Transverse colon (tissue), 4 donors: ENCODE data around the gene XPO6. TPM values are rescaled to one million over a fixed set of nuclear protein-coding genes. Genes with fewer than 3 reads are reported as not detected.
A peak's percentile ranks its signal among the peaks of the same experiment; 100 is the strongest.

Experiments
- DNase-seq: peaks from one replicate; pipeline ENCODE4 v3.0.0-alpha.2; 2019
- H3K27ac ChIP-seq, 4 donors: fragments of 200-600 bp; sonication (generic); 2 replicates each; pipeline ENCODE4 v1.5.1; 2016 to 2018; ENCODE audit warnings: inconsistent platforms in 4 of 4
- H3K27me3 ChIP-seq: fragments of 200-600 bp; sonication (generic); 2 replicates; pipeline ENCODE4 v1.5.1; 2017; ENCODE audit warnings: inconsistent platforms
- H3K36me3 ChIP-seq, 4 donors: fragments of 200-600 bp; sonication (generic); 2 replicates each; pipeline ENCODE4 v1.5.1; 2017 to 2019; ENCODE audit warnings: inconsistent platforms in 4 of 4
- H3K4me1 ChIP-seq, 4 donors: fragments of 200-600 bp; sonication (generic); 2 replicates each; pipeline ENCODE4 v1.5.1; 2017 to 2020; ENCODE audit warnings: inconsistent platforms in 4 of 4
- H3K4me3 ChIP-seq, 4 donors: fragments of 200-600 bp; sonication (generic); 1 replicate in 1 of 4; 2 replicates in 3 of 4; pipeline versions ENCODE4 v1.5.1 to v1.6.1; 2017 to 2019; ENCODE audit warnings: inconsistent platforms in 4 of 4
- H3K9me3 ChIP-seq, 2 donors: fragments of 200-600 bp; sonication (generic); 2 replicates each; pipeline ENCODE4 v1.5.1; 2017 to 2019; ENCODE audit warnings: inconsistent platforms in 2 of 2
- EP300 ChIP-seq: sonication (generic); formaldehyde crosslinking; IDR thresholded peaks from one replicate; pipeline ENCODE4 v1.6.1; 2017; ENCODE audit warnings: antibody characterized with exemption, low read depth
- POLR2A ChIP-seq: fragments of 450-650 bp; IDR thresholded peaks from one replicate; pipeline ENCODE4 v1.6.1; 2016; ENCODE audit warnings: antibody characterized with exemption, mild to moderate bottlenecking, moderate library complexity
- POLR2AphosphoS5 ChIP-seq, 3 donors: sonication (generic); formaldehyde crosslinking; IDR thresholded peaks; one replicate each; pipeline ENCODE4 v1.6.1; 2016; ENCODE audit warnings: antibody characterized with exemption in 3 of 3
- WGBS, 2 donors: methylation state at CpG; one replicate each; pipeline ENCODE4 v1.1.5; 2018; ENCODE audit warnings: low coverage in 1 of 2; 5-methylcytosine and 5-hydroxymethylcytosine counted together
- in situ Hi-C, 4 donors: fragments of 200-750 bp; cut with MboI; loops; one replicate each; pipeline versions ENCODE4 v1.15.0 to v1.15.1; 2017; ENCODE audit warnings: low sequenced_read_pairs in 3 of 4, low pct_ligation_motif_present in 1 of 4, low pct_unique_long_range_greater_than_20kb in 1 of 4
- intact Hi-C: fragments of 100-400 bp; cut with DNase I; formaldehyde crosslinking; loops from one replicate; pipeline ENCODE4 v1.15.1; 2023; ENCODE audit warnings: low total_unique reads
- total RNA-seq, 4 donors: library from RNA; depleted of rRNA; stranded (reverse); fragments of >200 nt; gene quantifications; one replicate each; pipeline ENCODE4 v1.1.0, GENCODE V29; 2016
- TF ChIP-seq, protein P1 (sequence below), 5 experiments: fragments of 200-600 bp in 3 of 5; fragments of 450-650 bp in 2 of 5; sonication (generic) in 3 of 5; IDR thresholded peaks; 1 replicate in 2 of 5; 2 replicates in 3 of 5; pipeline ENCODE4 v1.5.1; 2016 to 2017; ENCODE audit warnings: antibody characterized with exemption in 5 of 5, inconsistent platforms in 3 of 5, mild to moderate bottlenecking in 2 of 5, moderate library complexity in 1 of 5

XPO6 gene
- total RNA-seq, 4 donors from 2014 or later = 140 to 254 (median 204) TPM

- Histone ChIP-seq H3K36me3 (no peaks in the 10 kb centered on the region), H3K4me3 (no peak overlapping the region), H3K27me3 (peaks cover 51% of the 10 kb centered on the region), H3K27ac (no peak overlapping the region), H3K4me1 (peaks cover 0 to 5% (median 0%) of the 10 kb centered on the region in 4 donors), H3K9me3 (no peaks in the 10 kb centered on the region)
- TF ChIP-seq POLR2AphosphoS5 (IDR thresholded peaks at IDR 0.05) (no peak), POLR2A (no peak), EP300 (no peak)
- TF ChIP-seq, protein P1, sequence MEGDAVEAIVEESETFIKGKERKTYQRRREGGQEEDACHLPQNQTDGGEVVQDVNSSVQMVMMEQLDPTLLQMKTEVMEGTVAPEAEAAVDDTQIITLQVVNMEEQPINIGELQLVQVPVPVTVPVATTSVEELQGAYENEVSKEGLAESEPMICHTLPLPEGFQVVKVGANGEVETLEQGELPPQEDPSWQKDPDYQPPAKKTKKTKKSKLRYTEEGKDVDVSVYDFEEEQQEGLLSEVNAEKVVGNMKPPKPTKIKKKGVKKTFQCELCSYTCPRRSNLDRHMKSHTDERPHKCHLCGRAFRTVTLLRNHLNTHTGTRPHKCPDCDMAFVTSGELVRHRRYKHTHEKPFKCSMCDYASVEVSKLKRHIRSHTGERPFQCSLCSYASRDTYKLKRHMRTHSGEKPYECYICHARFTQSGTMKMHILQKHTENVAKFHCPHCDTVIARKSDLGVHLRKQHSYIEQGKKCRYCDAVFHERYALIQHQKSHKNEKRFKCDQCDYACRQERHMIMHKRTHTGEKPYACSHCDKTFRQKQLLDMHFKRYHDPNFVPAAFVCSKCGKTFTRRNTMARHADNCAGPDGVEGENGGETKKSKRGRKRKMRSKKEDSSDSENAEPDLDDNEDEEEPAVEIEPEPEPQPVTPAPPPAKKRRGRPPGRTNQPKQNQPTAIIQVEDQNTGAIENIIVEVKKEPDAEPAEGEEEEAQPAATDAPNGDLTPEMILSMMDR (IDR thresholded peaks at IDR 0.05) = no peak
- intact Hi-C loops = loop anchor here (10.0 kb wide), 1 partner anchor 330 kb away; no protein-coding TSS in a partner anchor
- 71% methylated on average over 15 of the region's 15 CpGs; no CpG with 5 or more reads in 1 of the 2 donors for WGBS, 2 donors
- in situ Hi-C loops = loop anchor here in 2 of 4 donors (25.0 kb wide), 1 partner anchor 452 kb away; no protein-coding TSS in a partner anchor
- no peak for DNase-seq
Measured at GRCh38 chr16:28064706-28065249, 147.0 kb downstream of the XPO6 start.

GRCh38 chr16:28064150-28064549, 147.6 kb downstream of the XPO6 start:
- intact Hi-C loops = loop anchor here (10.0 kb wide), 1 partner anchor 329 kb away; no protein-coding TSS in a partner anchor
- WGBS, 2 donors = 42% methylated on average over 3 of the region's 3 CpGs; no CpG with 5 or more reads in 1 of the 2 donors
- TF ChIP-seq EP300 (no peak), POLR2A (no peak)
- TF ChIP-seq, protein P1 (IDR thresholded peaks at IDR 0.05) = no peak
- Histone ChIP-seq H3K4me1 (peaks cover 0 to 5% (median 0%) of the 10 kb centered on the region in 4 donors), H3K9me3 (no peaks in the 10 kb centered on the region), H3K36me3 (no peaks in the 10 kb centered on the region), H3K27ac (no peak overlapping the region), H3K4me3 (no peak overlapping the region), H3K27me3 (peaks cover 56% of the 10 kb centered on the region)
- no peak for DNase-seq
- in situ Hi-C loops = loop anchor here in 2 of 4 donors (25.0 kb wide), 1 partner anchor 452 kb away; no protein-coding TSS in a partner anchor

- intact Hi-C loops (loop anchor here (10.0 kb wide), 1 partner anchor 329 kb away; no protein-coding TSS in a partner anchor), in situ Hi-C loops (loop anchor here in 2 of 4 donors (25.0 kb wide), 1 partner anchor 451 kb away; no protein-coding TSS in a partner anchor)
- no CpG with 5 or more reads among the region's 54 CpGs for WGBS, 2 donors
- no peaks in the 10 kb centered on the region for H3K9me3 ChIP-seq
- H3K27ac ChIP-seq = no peak within 1 kb of the TSS
- TF ChIP-seq EP300 = no peak
- H3K36me3 ChIP-seq = no peaks in the 10 kb centered on the region
- no peak for DNase-seq
- H3K4me1 ChIP-seq = peaks cover 0 to 5% (median 0%) of the 10 kb centered on the region in 4 donors
- peak within 1 kb of the TSS in 2 of 4 donors; percentile 21 to 42 for H3K4me3 ChIP-seq
- H3K27me3 ChIP-seq = peaks cover 61% of the 10 kb centered on the region
Measured at GRCh38 chr16:28063591-28064061, 148.1 kb downstream of the XPO6 start, which contains the start of gene GSG1L. TSS of gene GSG1L (minus strand) at chr16:28063714. CDS start at chr16:28063424, 290 bp downstream.

GRCh38 chr16:28062847-28063521, 148.8 kb downstream of the XPO6 start:
- Histone ChIP-seq H3K36me3 (no peaks in the 10 kb centered on the region), H3K9me3 (no peaks in the 10 kb centered on the region), H3K4me3 (peak overlapping the region in 2 of 4 donors; percentile 21 to 42), H3K27ac (no peak overlapping the region), H3K4me1 (peaks cover 0 to 5% (median 0%) of the 10 kb centered on the region in 4 donors), H3K27me3 (peaks cover 62% of the 10 kb centered on the region)
- TF ChIP-seq POLR2AphosphoS5 (IDR thresholded peaks at IDR 0.05) = no peak
- TF ChIP-seq, protein P1 (IDR thresholded peaks at IDR 0.05) = no peak
- TF ChIP-seq POLR2A = no peak
- no peak for TF ChIP-seq EP300
- intact Hi-C loops = loop anchor here (10.0 kb wide), 1 partner anchor 328 kb away; no protein-coding TSS in a partner anchor
- DNase-seq = no peak
- WGBS, 2 donors = 1% methylated on average over 65 of the region's 99 CpGs; no CpG with 5 or more reads in 1 of the 2 donors
- in situ Hi-C loops = loop anchor here in 2 of 4 donors (25.0 kb wide), 1 partner anchor 451 kb away; no protein-coding TSS in a partner anchor
